ENCODE results near the gene CRADD.

DNA sequence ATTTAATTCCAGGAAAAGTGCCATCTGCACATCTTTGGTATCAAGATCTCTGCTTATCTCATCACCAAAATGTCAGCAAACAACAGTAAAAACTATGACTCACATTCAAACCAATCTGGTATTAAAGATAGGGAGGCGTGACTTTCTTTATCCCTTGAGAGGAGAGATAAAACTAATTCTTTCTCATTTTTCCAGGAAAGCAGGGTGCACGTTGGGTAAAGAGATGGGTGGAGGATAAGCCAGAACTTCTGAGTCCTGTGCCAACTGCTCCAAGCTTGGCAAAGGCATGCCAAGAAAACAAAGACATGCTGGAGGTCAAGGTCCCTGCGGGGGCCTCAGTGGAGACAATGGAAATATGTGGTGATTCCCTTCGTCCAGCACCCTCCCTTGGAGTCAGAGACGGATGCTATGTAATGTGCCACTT lies 245.4 kb downstream of the CRADD start:
- TF ChIP-seq, protein P1, sequence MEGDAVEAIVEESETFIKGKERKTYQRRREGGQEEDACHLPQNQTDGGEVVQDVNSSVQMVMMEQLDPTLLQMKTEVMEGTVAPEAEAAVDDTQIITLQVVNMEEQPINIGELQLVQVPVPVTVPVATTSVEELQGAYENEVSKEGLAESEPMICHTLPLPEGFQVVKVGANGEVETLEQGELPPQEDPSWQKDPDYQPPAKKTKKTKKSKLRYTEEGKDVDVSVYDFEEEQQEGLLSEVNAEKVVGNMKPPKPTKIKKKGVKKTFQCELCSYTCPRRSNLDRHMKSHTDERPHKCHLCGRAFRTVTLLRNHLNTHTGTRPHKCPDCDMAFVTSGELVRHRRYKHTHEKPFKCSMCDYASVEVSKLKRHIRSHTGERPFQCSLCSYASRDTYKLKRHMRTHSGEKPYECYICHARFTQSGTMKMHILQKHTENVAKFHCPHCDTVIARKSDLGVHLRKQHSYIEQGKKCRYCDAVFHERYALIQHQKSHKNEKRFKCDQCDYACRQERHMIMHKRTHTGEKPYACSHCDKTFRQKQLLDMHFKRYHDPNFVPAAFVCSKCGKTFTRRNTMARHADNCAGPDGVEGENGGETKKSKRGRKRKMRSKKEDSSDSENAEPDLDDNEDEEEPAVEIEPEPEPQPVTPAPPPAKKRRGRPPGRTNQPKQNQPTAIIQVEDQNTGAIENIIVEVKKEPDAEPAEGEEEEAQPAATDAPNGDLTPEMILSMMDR (IDR thresholded peaks at IDR 0.05): no peak
- no peak for TF ChIP-seq EZH2 (IDR thresholded peaks at IDR 0.05; ENCODE audit: borderline replicate concordance, insufficient read depth, low read depth, low read length, poor library complexity, severe bottlenecking)
